Neural cell (in vitro differentiated cells): ENCODE results near the gene MAB21L4. TPM values are rescaled to one million over a fixed set of nuclear protein-coding genes. Genes with fewer than 3 reads are reported as not detected.

ENCODE experiments used
- H2AFZ ChIP-seq: fragments of 200-600, 300-800 bp; sonication (generic), shearing (Covaris generic); 2 replicates; pipeline ENCODE4 v1.6.0; 2014; ENCODE audit warnings: low read depth, mild to moderate bottlenecking, antibody characterized with exemption, low read length, moderate library complexity
- H3F3A ChIP-seq: fragments of 200-600 bp; shearing (Covaris generic); 2 replicates; pipeline ENCODE4 v1.6.1; 2016; ENCODE audit warnings: mild to moderate bottlenecking, moderate library complexity, mixed read lengths, antibody characterized with exemption, low read length; ENCODE audit not compliant: insufficient read depth, poor library complexity, severe bottlenecking
- H3K27ac ChIP-seq: fragments of 200-600, 300-800 bp; sonication (generic), shearing (Covaris generic); 2 replicates; pipeline ENCODE4 v1.5.1; 2014; ENCODE audit warnings: mild to moderate bottlenecking, low read length, moderate library complexity
- H3K27me3 ChIP-seq: fragments of 300-800, 200-600 bp; sonication (generic), shearing (Covaris generic); 2 replicates; pipeline ENCODE4 v1.6.0; 2014; ENCODE audit warnings: mild to moderate bottlenecking, low read depth, low read length, moderate library complexity; ENCODE audit not compliant: insufficient read depth
- H3K36me3 ChIP-seq: fragments of 300-800, 200-600 bp; sonication (generic), shearing (Covaris generic); 2 replicates; pipeline ENCODE4 v1.5.1; 2014; ENCODE audit warnings: mild to moderate bottlenecking, antibody characterized with exemption, low read length, moderate library complexity; ENCODE audit not compliant: insufficient read depth
- H3K4me2 ChIP-seq: fragments of 300-800, 200-600 bp; sonication (generic), shearing (Covaris generic); 2 replicates; pipeline ENCODE4 v1.6.0; 2014; ENCODE audit warnings: mild to moderate bottlenecking, low read length
- H3K4me3 ChIP-seq: fragments of 300-800, 200-600 bp; sonication (generic), shearing (Covaris generic); 2 replicates; pipeline ENCODE4 v1.5.1; 2014; ENCODE audit warnings: mild to moderate bottlenecking, low read length, moderate library complexity
- H3K79me2 ChIP-seq: fragments of 200-600 bp; shearing (Covaris generic); replicated peaks from 2 replicates; pipeline ENCODE4 v1.6.0; 2014; ENCODE audit warnings: mild to moderate bottlenecking, low read length, moderate library complexity; ENCODE audit not compliant: insufficient read depth
- H3K9ac ChIP-seq: fragments of 300-800, 200-600 bp; sonication (generic), shearing (Covaris generic); 2 replicates; pipeline ENCODE4 v1.6.1; 2016; ENCODE audit warnings: mild to moderate bottlenecking, low read length, mixed read lengths
- H3K9me2 ChIP-seq: fragments of 200-600 bp; shearing (Covaris generic); 2 replicates; pipeline ENCODE4 v1.6.1; 2016; ENCODE audit warnings: mild to moderate bottlenecking, low read length, mixed read lengths; ENCODE audit not compliant: insufficient read depth
- H3K9me3 ChIP-seq: fragments of 200-600, 300-800 bp; sonication (generic), shearing (Covaris generic); 2 replicates; pipeline ENCODE4 v1.6.1; 2016; ENCODE audit warnings: mild to moderate bottlenecking, mixed run types, low read length, moderate library complexity, mixed read lengths
- H4K20me1 ChIP-seq: fragments of 200-600 bp; shearing (Covaris generic); 2 replicates; pipeline ENCODE4 v1.6.1; 2016; ENCODE audit warnings: mild to moderate bottlenecking, mixed run types; ENCODE audit not compliant: insufficient read depth
- CTCF ChIP-seq: fragments of 450-650 bp; IDR thresholded peaks from 2 replicates; pipeline ENCODE4 v1.5.1; 2014; ENCODE audit warnings: antibody characterized with exemption, mild to moderate bottlenecking, moderate library complexity; ENCODE audit not compliant: poor library complexity, severe bottlenecking
- EP300 ChIP-seq: fragments of 450-650 bp; conservative IDR thresholded peaks from 2 replicates; pipeline ENCODE4 v1.6.1; 2014; ENCODE audit warnings: antibody characterized with exemption, mild to moderate bottlenecking, moderate library complexity; ENCODE audit not compliant: poor library complexity, severe bottlenecking
- EZH2 ChIP-seq: fragments of 200-600, 300-800 bp; shearing (Covaris generic), sonication (generic); IDR thresholded peaks from 2 replicates; pipeline ENCODE4 v1.6.1; 2014; ENCODE audit warnings: antibody characterized with exemption, low read length, borderline replicate concordance, mild to moderate bottlenecking; ENCODE audit not compliant: insufficient read depth, poor library complexity, severe bottlenecking
- MXI1 ChIP-seq: fragments of 450-650 bp; conservative IDR thresholded peaks from 2 replicates; pipeline ENCODE4 v1.6.1; 2014; ENCODE audit warnings: antibody characterized with exemption, mild to moderate bottlenecking; ENCODE audit not compliant: poor library complexity, severe bottlenecking
- POLR2AphosphoS5 ChIP-seq: IDR thresholded peaks from 2 replicates; pipeline ENCODE4 v1.6.1; 2012
- RAD21 ChIP-seq: fragments of 450-650 bp; conservative IDR thresholded peaks from 2 replicates; pipeline ENCODE4 v1.6.1; 2014; ENCODE audit warnings: antibody characterized with exemption, mild to moderate bottlenecking, moderate library complexity
- REST ChIP-seq: IDR thresholded peaks from 2 replicates; pipeline ENCODE4 v1.6.1; 2012; ENCODE audit warnings: borderline replicate concordance
- SMC3 ChIP-seq: fragments of 450-650 bp; conservative IDR thresholded peaks from 2 replicates; pipeline ENCODE4 v1.6.1; 2014; ENCODE audit warnings: antibody characterized with exemption, mild to moderate bottlenecking, moderate library complexity; ENCODE audit not compliant: poor library complexity
- TAF1 ChIP-seq: IDR thresholded peaks from 2 replicates; pipeline ENCODE4 v1.6.1; 2012; ENCODE audit warnings: low read depth
- polyA plus RNA-seq: library from polyadenylated mRNA; depleted of rRNA; stranded (reverse); fragments of >200 nt; gene quantifications from 2 replicates; pipeline ENCODE4 v1.2.3, GENCODE V29; 2014

MAB21L4 gene
- polyA plus RNA-seq, 1 donor from 2014 or later, result not detected

GRCh38 chr2:240921311-240921994, 25.5 kb upstream of the MAB21L4 start:
- no peak for TF ChIP-seq RAD21
- TF ChIP-seq EZH2, result no peak
- no peak for TF ChIP-seq REST
- no peak for TF ChIP-seq CTCF
- TF ChIP-seq MXI1, result no peak
- H3K27ac ChIP-seq, result no peak overlapping the region
- H3K79me2 ChIP-seq, result no peaks in the 10 kb centered on the region
- H3K9ac ChIP-seq, result no peak overlapping the region
- no peaks in the 10 kb centered on the region for H3K36me3 ChIP-seq
- no peak overlapping the region for H3K4me2 ChIP-seq
- H3F3A ChIP-seq, result no peaks in the 10 kb centered on the region
- no peaks in the 10 kb centered on the region for H3K27me3 ChIP-seq
- no peak overlapping the region for H3K4me3 ChIP-seq
- no peaks in the 10 kb centered on the region for H3K9me3 ChIP-seq
- no peaks in the 10 kb centered on the region for H4K20me1 ChIP-seq
- H2AFZ ChIP-seq, result no peak overlapping the region
- H3K9me2 ChIP-seq, result no peaks in the 10 kb centered on the region

GRCh38 chr2:240920783-240921231, 24.9 kb upstream of the MAB21L4 start:
- peaks cover 1% of the 10 kb centered on the region for H3K27me3 ChIP-seq
- no peaks in the 10 kb centered on the region for H4K20me1 ChIP-seq
- no peak overlapping the region for H3K9ac ChIP-seq
- H3K9me2 ChIP-seq, result no peaks in the 10 kb centered on the region
- no peak overlapping the region for H3K4me3 ChIP-seq
- H3K9me3 ChIP-seq, result no peaks in the 10 kb centered on the region
- H3K4me2 ChIP-seq, result no peak overlapping the region
- TF ChIP-seq CTCF, result no peak
- no peak for TF ChIP-seq POLR2AphosphoS5
- TF ChIP-seq EP300, result no peak
- TF ChIP-seq RAD21, result no peak
- no peak for TF ChIP-seq SMC3
- no peak for TF ChIP-seq MXI1
- TF ChIP-seq TAF1, result no peak
- TF ChIP-seq EZH2, result no peak
- TF ChIP-seq REST, result no peak
- H3K27ac ChIP-seq, result no peak overlapping the region
- H3F3A ChIP-seq, result no peaks in the 10 kb centered on the region
- no peak overlapping the region for H2AFZ ChIP-seq
- no peaks in the 10 kb centered on the region for H3K79me2 ChIP-seq
- no peaks in the 10 kb centered on the region for H3K36me3 ChIP-seq
